CD4-positive, alpha-beta T cell (primary cell): ENCODE results near the gene EMX1. TPM values are rescaled to one million over a fixed set of nuclear protein-coding genes. Genes with fewer than 3 reads are reported as not detected.

Experiments used
- ATAC-seq: fragments of 200-7000 bp; cut with Tn5 transposase; one replicate; pipeline ENCODE4 v1.10.0; 2022; ENCODE audit warnings: mild to moderate bottlenecking; ENCODE audit not compliant: poor library complexity
- CTCF ChIA-PET: fragments of 350-600 bp; sonication (Branson Sonifier 250); formaldehyde crosslinking; loops from one replicate; lab custom pipeline; 2021; ENCODE audit warnings: antibody characterized with exemption, inconsistent platforms; lab: Charles Lee
- POLR2A ChIA-PET: fragments of 350-600 bp; sonication (Branson Sonifier 250); formaldehyde crosslinking; loops from one replicate; lab custom pipeline; 2021; ENCODE audit warnings: antibody characterized with exemption, inconsistent platforms; lab: Charles Lee
- DNase-seq, 14 experiments: peaks; one replicate each; pipeline ENCODE4 v3.0.0-alpha.2; 2013 to 2020; ENCODE audit warnings: mixed read lengths in 2 of 14
- H3K27ac ChIP-seq, 2 donors: one replicate each; pipeline versions ENCODE4 v1.5.1 to v1.7.0; 2013; ENCODE audit warnings: low read length in 2 of 2, low read depth in 1 of 2, mild to moderate bottlenecking in 1 of 2
- H3K27me3 ChIP-seq, 2 experiments: 1 replicate in 1 of 2; 2 replicates in 1 of 2; pipeline versions ENCODE4 v1.6.1 to v1.7.0; 2013; ENCODE audit warnings: low read length in 2 of 2, control low read depth in 1 of 2, mild to moderate bottlenecking in 1 of 2, moderate library complexity in 1 of 2; ENCODE audit not compliant: insufficient read depth in 2 of 2, control insufficient read depth in 1 of 2
- H3K36me3 ChIP-seq: one replicate; pipeline ENCODE4 v1.6.1; 2013; ENCODE audit warnings: low read length, control low read depth; ENCODE audit not compliant: insufficient read depth
- H3K4me1 ChIP-seq: one replicate; pipeline ENCODE4 v1.6.1; 2013; ENCODE audit warnings: low read length, control low read depth; ENCODE audit not compliant: insufficient read depth
- H3K4me3 ChIP-seq: one replicate; pipeline ENCODE4 v1.5.1; 2013; ENCODE audit warnings: mild to moderate bottlenecking, low read length, moderate library complexity
- H3K9me3 ChIP-seq, 2 experiments: 1 replicate in 1 of 2; 2 replicates in 1 of 2; pipeline versions ENCODE4 v1.6.1 to v1.7.0; 2013; ENCODE audit warnings: low read length in 2 of 2, mild to moderate bottlenecking in 2 of 2, control low read depth in 1 of 2, moderate library complexity in 1 of 2; ENCODE audit not compliant: control insufficient read depth in 1 of 2, insufficient read depth in 1 of 2
- H3K27ac Mint-ChIP-seq: one replicate; pipeline ENCODE4 v1.8.0; 2020; ENCODE audit warnings: mixed read lengths
- H3K27me3 Mint-ChIP-seq: one replicate; pipeline ENCODE4 v1.8.0; 2021; ENCODE audit warnings: mixed read lengths
- H3K36me3 Mint-ChIP-seq: one replicate; pipeline ENCODE4 v1.8.0; 2021; ENCODE audit warnings: low read depth, mixed read lengths
- H3K4me1 Mint-ChIP-seq: one replicate; pipeline ENCODE4 v1.8.0; 2021; ENCODE audit warnings: low read depth, mixed read lengths
- H3K4me3 Mint-ChIP-seq: one replicate; pipeline ENCODE4 v1.8.0; 2020; ENCODE audit warnings: mild to moderate bottlenecking, mixed read lengths
- H3K9me3 Mint-ChIP-seq: one replicate; pipeline ENCODE4 v1.8.0; 2020; ENCODE audit warnings: mixed read lengths
- intact Hi-C, 2 experiments: fragments of 100-400 bp; cut with DNase I in 1 of 2; cut with micrococcal nuclease in 1 of 2; formaldehyde crosslinking; loops; one replicate each; pipeline versions ENCODE4 v1.15.1 to v1.9.0; 2023 to 2025; cut with DNase I, micrococcal nuclease
- total RNA-seq, 174 experiments: library from RNA in 2 of 174; stranded (reverse) in 2 of 174; gene quantifications; one replicate each; pipeline ENCODE4 v1.2.3 and lab custom pipeline; 2021 to 2026
- TF ChIP-seq, protein P1 (sequence below): fragments of 200-600 bp; IDR thresholded peaks from one replicate; pipeline ENCODE4 v1.8.0; 2022; ENCODE audit warnings: antibody characterized with exemption, mild to moderate bottlenecking

Gene EMX1
- total RNA-seq, 2 experiments from 2014 or later: not detected

DNA sequence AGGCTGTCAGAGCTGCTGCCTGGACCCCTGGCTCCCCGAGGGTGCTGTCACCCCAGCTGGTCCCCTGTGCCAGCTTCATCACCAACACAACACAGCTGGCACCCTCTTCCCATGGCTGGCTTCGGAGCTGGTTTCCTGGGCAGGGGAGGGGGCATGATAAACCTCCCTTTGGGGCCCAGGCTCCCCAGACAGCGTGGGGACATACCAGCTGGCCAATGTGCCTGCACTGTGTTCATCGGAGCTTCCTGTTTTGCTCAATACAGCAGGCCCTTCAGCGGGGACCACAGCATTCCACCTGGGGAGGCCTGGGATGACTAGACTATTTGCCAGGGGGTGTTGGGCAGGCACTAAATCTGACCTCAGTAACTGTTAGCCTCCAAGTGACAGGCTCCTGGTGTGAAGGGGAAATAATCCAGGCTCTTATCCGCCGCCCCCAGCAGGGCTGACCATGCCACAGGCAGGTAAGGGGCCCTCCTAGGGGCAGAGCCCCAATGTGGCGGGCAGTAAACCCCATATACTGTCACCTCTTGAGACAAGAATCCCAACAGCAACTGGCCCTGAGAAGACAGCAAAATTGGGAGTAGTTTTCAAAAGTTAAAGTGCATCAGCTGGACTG, 44.6 kb downstream of the EMX1 start:
- H3K36me3 Mint-ChIP-seq: no peaks in the 10 kb centered on the region
- TF ChIP-seq, protein P1, sequence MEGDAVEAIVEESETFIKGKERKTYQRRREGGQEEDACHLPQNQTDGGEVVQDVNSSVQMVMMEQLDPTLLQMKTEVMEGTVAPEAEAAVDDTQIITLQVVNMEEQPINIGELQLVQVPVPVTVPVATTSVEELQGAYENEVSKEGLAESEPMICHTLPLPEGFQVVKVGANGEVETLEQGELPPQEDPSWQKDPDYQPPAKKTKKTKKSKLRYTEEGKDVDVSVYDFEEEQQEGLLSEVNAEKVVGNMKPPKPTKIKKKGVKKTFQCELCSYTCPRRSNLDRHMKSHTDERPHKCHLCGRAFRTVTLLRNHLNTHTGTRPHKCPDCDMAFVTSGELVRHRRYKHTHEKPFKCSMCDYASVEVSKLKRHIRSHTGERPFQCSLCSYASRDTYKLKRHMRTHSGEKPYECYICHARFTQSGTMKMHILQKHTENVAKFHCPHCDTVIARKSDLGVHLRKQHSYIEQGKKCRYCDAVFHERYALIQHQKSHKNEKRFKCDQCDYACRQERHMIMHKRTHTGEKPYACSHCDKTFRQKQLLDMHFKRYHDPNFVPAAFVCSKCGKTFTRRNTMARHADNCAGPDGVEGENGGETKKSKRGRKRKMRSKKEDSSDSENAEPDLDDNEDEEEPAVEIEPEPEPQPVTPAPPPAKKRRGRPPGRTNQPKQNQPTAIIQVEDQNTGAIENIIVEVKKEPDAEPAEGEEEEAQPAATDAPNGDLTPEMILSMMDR: no peak
- POLR2A ChIA-PET: no interaction called here

DNA sequence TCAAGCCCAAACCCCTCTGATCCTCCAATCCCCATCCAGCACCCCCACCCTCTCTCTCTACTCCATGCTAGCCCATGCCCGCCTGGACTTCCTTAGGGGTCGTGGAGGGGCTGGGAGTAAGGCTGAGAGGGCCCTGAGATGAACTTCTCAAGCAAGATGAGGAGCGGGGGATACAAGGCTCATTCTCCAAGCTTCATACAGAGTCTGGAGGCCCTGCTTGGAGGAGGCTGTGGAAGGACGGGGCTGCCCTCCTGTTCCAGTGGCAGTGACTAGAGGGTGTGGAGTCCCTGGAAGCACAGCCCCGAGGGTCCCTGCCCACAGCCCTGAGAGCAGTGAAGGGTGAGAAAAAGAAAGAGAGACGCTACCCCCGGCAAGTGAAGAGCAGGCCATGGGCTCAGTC, 45.6 kb downstream of the EMX1 start:
- DNase-seq: no peak
- peaks cover 2% of the 10 kb centered on the region for H3K4me1 ChIP-seq
- no peaks in the 10 kb centered on the region for H3K36me3 ChIP-seq
- Mint-ChIP-seq H3K27me3 (no peaks in the 10 kb centered on the region), H3K9me3 (no peaks in the 10 kb centered on the region), H3K4me1 (no peaks in the 10 kb centered on the region), H3K4me3 (no peak overlapping the region), H3K36me3 (no peaks in the 10 kb centered on the region), H3K27ac (no peak overlapping the region)
- intact Hi-C loops: no loop called here
- no peaks in the 10 kb centered on the region for H3K9me3 ChIP-seq
- H3K27ac ChIP-seq: no peak overlapping the region
- CTCF ChIA-PET: no interaction called here
- no peak for ATAC-seq
- H3K4me3 ChIP-seq: no peak overlapping the region
- POLR2A ChIA-PET: interaction anchor here (0.9 kb wide), 1 partner anchor 46 kb away, joined by 3 read pairs; the partner anchor contains the start of gene EMX1
- TF ChIP-seq, protein P1: no peak
- H3K27me3 ChIP-seq: no peaks in the 10 kb centered on the region

More for the DNA sequence above, 44.6 kb downstream of the EMX1 start:
- ATAC-seq (no peak), DNase-seq (no peak)
- peaks cover 4% of the 10 kb centered on the region for H3K4me1 ChIP-seq
- no peaks in the 10 kb centered on the region for H3K36me3 ChIP-seq
- Mint-ChIP-seq H3K27me3 (no peaks in the 10 kb centered on the region), H3K4me3 (no peak overlapping the region), H3K9me3 (no peaks in the 10 kb centered on the region), H3K4me1 (no peaks in the 10 kb centered on the region), H3K27ac (no peak overlapping the region)
- intact Hi-C loops: no loop called here
- CTCF ChIA-PET: no interaction called here
- no peaks in the 10 kb centered on the region for H3K9me3 ChIP-seq
- no peak overlapping the region for H3K4me3 ChIP-seq
- H3K27me3 ChIP-seq: no peaks in the 10 kb centered on the region
- no peak overlapping the region for H3K27ac ChIP-seq

DNA sequence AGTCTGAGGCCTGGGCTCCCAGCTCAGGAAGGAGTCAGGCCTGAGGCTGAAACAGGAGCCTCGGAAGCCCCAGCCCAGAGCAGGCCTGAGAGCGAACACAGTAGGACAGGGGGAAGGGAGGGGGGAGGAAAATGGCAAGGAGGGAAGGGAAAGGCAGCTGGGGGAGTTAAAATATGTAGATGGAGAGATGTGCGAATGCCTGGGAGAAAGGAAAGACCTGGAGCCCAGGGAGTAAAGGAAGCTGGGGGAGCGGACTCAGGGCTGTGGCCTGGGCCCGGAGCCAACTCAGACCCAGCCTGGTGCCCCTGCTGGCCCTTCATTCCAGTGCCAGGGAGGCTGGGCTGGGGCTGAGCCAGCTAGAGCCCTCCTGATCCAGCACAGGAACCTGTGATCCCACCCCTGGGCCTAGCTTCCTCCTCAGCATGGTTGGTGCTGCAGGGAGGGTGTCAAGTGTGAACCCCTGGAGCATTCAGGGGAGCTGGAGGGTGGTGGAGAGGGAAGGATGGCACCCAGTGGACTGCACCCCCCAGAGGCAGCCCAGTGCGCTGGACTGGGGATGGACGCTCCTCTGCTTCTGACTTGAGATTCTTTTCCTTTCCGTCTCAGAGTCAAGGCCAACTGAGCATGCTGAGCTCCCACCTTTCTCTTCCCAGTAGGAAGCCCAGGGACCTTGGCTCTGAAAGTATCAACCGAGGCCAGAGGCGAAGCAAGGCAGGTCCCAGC, 46.3 kb downstream of the EMX1 start:
- H3K36me3 ChIP-seq: no peaks in the 10 kb centered on the region
- H3K27me3 ChIP-seq: no peaks in the 10 kb centered on the region
- DNase-seq (no peak), ATAC-seq (no peak)
- Mint-ChIP-seq H3K9me3 (no peaks in the 10 kb centered on the region), H3K36me3 (no peaks in the 10 kb centered on the region), H3K27ac (no peak overlapping the region), H3K4me1 (no peaks in the 10 kb centered on the region), H3K4me3 (no peak overlapping the region), H3K27me3 (no peaks in the 10 kb centered on the region)
- no peaks in the 10 kb centered on the region for H3K9me3 ChIP-seq
- ChIA-PET CTCF (interaction anchor here (1.7 kb wide), 1 partner anchor 10 kb away, joined by 3 read pairs; no protein-coding TSS in a partner anchor), POLR2A (interaction anchor here (0.9 kb wide), 1 partner anchor 47 kb away, joined by 3 read pairs; the partner anchor contains the start of gene EMX1)
- no peak overlapping the region for H3K4me3 ChIP-seq
- no peak overlapping the region for H3K27ac ChIP-seq
- intact Hi-C loops: no loop called here
- TF ChIP-seq, protein P1: no peak
- H3K4me1 ChIP-seq: no peaks in the 10 kb centered on the region
